HG02938 (cell line): ENCODE results near the gene PTH2R.

Experiments used
- ATAC-seq: cut with Tn5 transposase; IDR thresholded peaks from one replicate; pipeline ENCODE4 v1.9.1; 2021; ENCODE audit warnings: mild to moderate bottlenecking, moderate library complexity; ENCODE audit not compliant: unreplicated experiment

The PTH2R gene

DNA sequence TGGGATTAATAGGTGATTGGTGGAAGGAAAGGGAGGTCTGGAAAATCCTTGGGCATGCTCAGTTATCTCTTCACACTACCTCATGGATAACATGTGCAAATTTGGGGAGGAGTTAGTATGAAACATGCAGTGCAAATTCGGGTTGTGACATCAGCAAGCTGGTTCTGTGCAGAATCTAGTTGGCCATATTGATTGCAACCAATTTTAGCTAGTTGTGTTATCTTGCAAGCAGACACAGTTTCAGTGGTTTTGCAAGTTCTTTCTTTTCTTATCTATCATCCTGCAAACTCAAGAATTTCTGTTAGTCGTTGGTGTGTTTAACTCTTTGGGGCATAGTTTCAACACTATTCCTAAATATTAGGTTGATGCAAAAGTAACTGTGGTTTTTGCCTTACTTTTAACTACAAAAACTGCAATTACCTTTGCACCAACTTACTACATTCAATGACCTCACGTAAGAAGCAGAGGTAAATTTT, 135.4 kb downstream of the PTH2R start:
- ATAC-seq, result no peak

DNA sequence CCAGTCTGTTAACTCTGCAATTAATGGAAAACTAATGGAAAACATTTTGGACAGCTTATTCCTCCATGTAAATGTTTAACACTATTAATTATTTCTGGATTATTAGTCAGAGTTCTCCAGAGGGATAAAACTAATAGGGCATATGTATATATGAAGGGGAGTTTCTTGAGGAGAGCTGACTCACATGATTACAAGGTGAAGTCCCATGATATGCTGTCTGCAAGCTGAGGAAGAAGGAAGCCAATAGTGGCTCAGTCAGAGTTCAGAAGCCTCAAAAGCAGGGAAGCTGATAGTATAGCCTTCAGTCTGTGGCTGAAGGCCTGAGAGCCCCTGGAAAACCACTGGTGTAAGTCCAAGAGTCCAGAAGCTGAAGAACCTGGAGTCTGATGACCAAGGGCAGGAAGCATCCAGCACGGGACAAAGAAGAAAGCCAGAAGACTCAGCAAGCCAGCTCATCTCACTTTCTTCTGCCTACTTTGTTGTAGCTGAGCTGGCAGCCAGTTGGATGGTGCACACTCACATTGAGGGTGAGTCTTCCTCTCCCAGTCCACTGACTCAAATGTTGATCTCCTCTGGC, 136.0 kb downstream of the PTH2R start:
- ATAC-seq, result no peak
